WTC11 (cell line): ENCODE data around the gene CCDC34. TPM values are rescaled to one million over a fixed set of nuclear protein-coding genes. Genes with fewer than 3 reads are reported as not detected.
A peak's percentile ranks its signal among the peaks of the same experiment; 100 is the strongest.

Experiments
- ATF1 ChIP-seq: sonication (generic); formaldehyde crosslinking; IDR thresholded peaks from 2 replicates; pipeline ENCODE4 v1.8.1; 2023; ENCODE audit warnings: mild to moderate bottlenecking, moderate library complexity, missing genetic modification reagents
- ELF4 ChIP-seq: sonication (generic); formaldehyde crosslinking; IDR thresholded peaks from 2 replicates; pipeline ENCODE4 v1.8.1; 2022; ENCODE audit warnings: low read depth, mild to moderate bottlenecking, moderate library complexity, missing genetic modification reagents
- EMX1 ChIP-seq: fragments of 250-450 bp; sonication (Bioruptor Pico); IDR thresholded peaks from 2 replicates; pipeline ENCODE4 v1.8.0; 2021; ENCODE audit warnings: mild to moderate bottlenecking
- FOXK1 ChIP-seq: sonication (generic); formaldehyde crosslinking; IDR thresholded peaks from 2 replicates; pipeline ENCODE4 v1.8.0; 2022; ENCODE audit warnings: mild to moderate bottlenecking, moderate library complexity, missing genetic modification reagents
- GABPB1 ChIP-seq: sonication (generic); formaldehyde crosslinking; IDR thresholded peaks from 2 replicates; pipeline ENCODE4 v1.8.1; 2023; ENCODE audit warnings: mild to moderate bottlenecking, missing genetic modification reagents
- GTF2I ChIP-seq: fragments of 250-450 bp; sonication (Bioruptor Pico); conservative IDR thresholded peaks from 2 replicates; pipeline ENCODE4 v1.4.0; 2021; ENCODE audit warnings: mild to moderate bottlenecking
- IRF2 ChIP-seq: sonication (generic); formaldehyde crosslinking; IDR thresholded peaks from 2 replicates; pipeline ENCODE4 v1.8.0; 2022; ENCODE audit warnings: low read depth, missing genetic modification reagents, borderline replicate concordance
- JAZF1 ChIP-seq: fragments of 250-450 bp; sonication (Bioruptor Pico); IDR thresholded peaks from 2 replicates; pipeline ENCODE4 v1.9.0; 2021; ENCODE audit warnings: moderate library complexity, mild to moderate bottlenecking, inconsistent platforms
- JUN ChIP-seq: sonication (generic); formaldehyde crosslinking; IDR thresholded peaks from 2 replicates; pipeline ENCODE4 v1.8.0; 2023; ENCODE audit warnings: mild to moderate bottlenecking, missing genetic modification reagents
- KAT7 ChIP-seq: sonication (generic); formaldehyde crosslinking; IDR thresholded peaks from 2 replicates; pipeline ENCODE4 v1.8.1; 2023; ENCODE audit warnings: missing genetic modification reagents, mild to moderate bottlenecking, borderline replicate concordance
- NFATC4 ChIP-seq: fragments of 250-450 bp; sonication (Bioruptor Pico); IDR thresholded peaks from 2 replicates; pipeline ENCODE4 v1.9.0; 2021; ENCODE audit warnings: mild to moderate bottlenecking
- SP1 ChIP-seq: sonication (generic); formaldehyde crosslinking; conservative IDR thresholded peaks from 2 replicates; pipeline ENCODE4 v1.8.1; 2022; ENCODE audit warnings: missing genetic modification reagents
- TEAD4 ChIP-seq: sonication (generic); formaldehyde crosslinking; IDR thresholded peaks from 2 replicates; pipeline ENCODE4 v1.8.0; 2022; ENCODE audit warnings: mild to moderate bottlenecking, missing genetic modification reagents
- TP53 ChIP-seq: sonication (generic); formaldehyde crosslinking; IDR thresholded peaks from 2 replicates; pipeline ENCODE4 v1.8.1; 2023; ENCODE audit warnings: mild to moderate bottlenecking, missing genetic modification reagents
- ZNF121 ChIP-seq: sonication (generic); formaldehyde crosslinking; IDR thresholded peaks from 2 replicates; pipeline ENCODE4 v1.8.0; 2023; ENCODE audit warnings: missing genetic modification reagents
- ZNF317 ChIP-seq: sonication (generic); formaldehyde crosslinking; IDR thresholded peaks from 2 replicates; pipeline ENCODE4 v1.8.1; 2023; ENCODE audit warnings: low read depth, mild to moderate bottlenecking, moderate library complexity, missing genetic modification reagents, borderline replicate concordance
- ZNF396 ChIP-seq: fragments of 250-450 bp; sonication (Bioruptor Pico); IDR thresholded peaks from 2 replicates; pipeline ENCODE4 v1.8.0; 2021; ENCODE audit warnings: mild to moderate bottlenecking, moderate library complexity, borderline replicate concordance
- total RNA-seq: library from RNA; stranded (reverse); gene quantifications from 3 replicates; pipeline ENCODE4 v1.2.3, GENCODE V29; 2021
- TF ChIP-seq, protein P1 (sequence below): fragments of 250-450 bp; sonication (Bioruptor Pico); IDR thresholded peaks from 2 replicates; pipeline ENCODE4 v1.9.0; 2021; ENCODE audit warnings: mild to moderate bottlenecking, borderline replicate concordance
- TF ChIP-seq, protein P2 (sequence below): sonication (generic); formaldehyde crosslinking; IDR thresholded peaks from 2 replicates; pipeline ENCODE4 v1.8.0; 2022; ENCODE audit warnings: mild to moderate bottlenecking, missing genetic modification reagents
- TF ChIP-seq, protein P3 (sequence below): sonication (generic); formaldehyde crosslinking; IDR thresholded peaks from 2 replicates; pipeline ENCODE4 v1.8.1; 2023; ENCODE audit warnings: mild to moderate bottlenecking, missing genetic modification reagents, moderate library complexity
- TF ChIP-seq, protein P4 (sequence below): sonication (generic); formaldehyde crosslinking; IDR thresholded peaks from 2 replicates; pipeline ENCODE4 v1.8.0; 2023; ENCODE audit warnings: missing genetic modification reagents, mild to moderate bottlenecking, borderline replicate concordance
- TF ChIP-seq, protein P5 (sequence below): sonication (generic); formaldehyde crosslinking; IDR thresholded peaks from 2 replicates; pipeline ENCODE4 v1.8.0; 2023; ENCODE audit warnings: missing genetic modification reagents
- TF ChIP-seq, protein P6 (sequence below): sonication (generic); formaldehyde crosslinking; IDR thresholded peaks from 2 replicates; pipeline ENCODE4 v1.8.0; 2022; ENCODE audit warnings: mild to moderate bottlenecking, missing genetic modification reagents
- TF ChIP-seq, protein P7 (sequence below): sonication (generic); formaldehyde crosslinking; IDR thresholded peaks from 2 replicates; pipeline ENCODE4 v1.8.1; 2023; ENCODE audit warnings: mild to moderate bottlenecking, moderate library complexity, missing genetic modification reagents

Gene CCDC34
- total RNA-seq, 1 experiment from 2014 or later = 23.7 TPM

DNA sequence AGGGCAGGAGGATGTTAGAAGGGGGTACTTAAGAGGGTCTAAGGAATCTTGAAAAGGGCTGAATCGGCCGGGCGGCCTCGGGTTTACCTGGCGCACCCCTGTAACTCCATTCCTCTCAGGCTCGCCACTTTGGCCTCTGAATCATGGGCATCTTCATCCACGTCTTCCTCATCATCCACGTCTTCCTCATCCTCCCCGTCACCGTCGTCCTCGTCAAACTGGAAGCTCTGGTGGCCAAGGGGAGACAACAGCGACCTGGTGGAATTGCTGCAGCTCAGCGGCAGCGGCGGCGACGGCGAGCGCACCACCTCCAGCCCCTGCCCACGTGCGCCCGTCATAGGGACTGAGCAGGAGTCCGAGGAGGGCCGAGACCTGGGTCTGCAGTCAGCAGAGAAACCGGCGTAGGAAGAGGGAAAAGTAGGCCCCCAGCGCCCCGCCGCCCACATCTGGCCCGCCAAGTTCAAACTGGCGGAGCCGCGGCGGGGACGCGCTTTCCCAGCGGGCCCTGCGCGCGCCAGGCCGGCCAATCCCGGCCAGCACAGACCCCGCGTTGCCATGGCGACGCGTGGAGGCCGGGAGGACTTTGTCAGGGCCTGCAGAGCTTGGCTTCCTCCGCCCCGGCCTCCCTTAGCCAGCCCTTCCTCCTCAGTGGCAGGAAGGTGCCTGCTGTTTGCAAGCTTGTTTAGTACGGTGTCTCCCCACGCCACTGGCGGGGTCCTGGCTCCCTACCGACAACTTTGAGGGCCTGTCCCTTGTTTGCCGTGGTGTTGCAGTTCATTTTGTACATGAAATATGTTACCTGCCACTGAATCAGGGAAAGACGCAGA, at the start of gene CCDC34 (continued):
- TF ChIP-seq, protein P1, sequence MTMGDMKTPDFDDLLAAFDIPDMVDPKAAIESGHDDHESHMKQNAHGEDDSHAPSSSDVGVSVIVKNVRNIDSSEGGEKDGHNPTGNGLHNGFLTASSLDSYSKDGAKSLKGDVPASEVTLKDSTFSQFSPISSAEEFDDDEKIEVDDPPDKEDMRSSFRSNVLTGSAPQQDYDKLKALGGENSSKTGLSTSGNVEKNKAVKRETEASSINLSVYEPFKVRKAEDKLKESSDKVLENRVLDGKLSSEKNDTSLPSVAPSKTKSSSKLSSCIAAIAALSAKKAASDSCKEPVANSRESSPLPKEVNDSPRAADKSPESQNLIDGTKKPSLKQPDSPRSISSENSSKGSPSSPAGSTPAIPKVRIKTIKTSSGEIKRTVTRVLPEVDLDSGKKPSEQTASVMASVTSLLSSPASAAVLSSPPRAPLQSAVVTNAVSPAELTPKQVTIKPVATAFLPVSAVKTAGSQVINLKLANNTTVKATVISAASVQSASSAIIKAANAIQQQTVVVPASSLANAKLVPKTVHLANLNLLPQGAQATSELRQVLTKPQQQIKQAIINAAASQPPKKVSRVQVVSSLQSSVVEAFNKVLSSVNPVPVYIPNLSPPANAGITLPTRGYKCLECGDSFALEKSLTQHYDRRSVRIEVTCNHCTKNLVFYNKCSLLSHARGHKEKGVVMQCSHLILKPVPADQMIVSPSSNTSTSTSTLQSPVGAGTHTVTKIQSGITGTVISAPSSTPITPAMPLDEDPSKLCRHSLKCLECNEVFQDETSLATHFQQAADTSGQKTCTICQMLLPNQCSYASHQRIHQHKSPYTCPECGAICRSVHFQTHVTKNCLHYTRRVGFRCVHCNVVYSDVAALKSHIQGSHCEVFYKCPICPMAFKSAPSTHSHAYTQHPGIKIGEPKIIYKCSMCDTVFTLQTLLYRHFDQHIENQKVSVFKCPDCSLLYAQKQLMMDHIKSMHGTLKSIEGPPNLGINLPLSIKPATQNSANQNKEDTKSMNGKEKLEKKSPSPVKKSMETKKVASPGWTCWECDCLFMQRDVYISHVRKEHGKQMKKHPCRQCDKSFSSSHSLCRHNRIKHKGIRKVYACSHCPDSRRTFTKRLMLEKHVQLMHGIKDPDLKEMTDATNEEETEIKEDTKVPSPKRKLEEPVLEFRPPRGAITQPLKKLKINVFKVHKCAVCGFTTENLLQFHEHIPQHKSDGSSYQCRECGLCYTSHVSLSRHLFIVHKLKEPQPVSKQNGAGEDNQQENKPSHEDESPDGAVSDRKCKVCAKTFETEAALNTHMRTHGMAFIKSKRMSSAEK (CRISPR knock-in tag) = no peak
- TF ChIP-seq JAZF1 (CRISPR knock-in tag) = no peak
- TF ChIP-seq TP53 = no peak
- peak; percentile 84 for TF ChIP-seq NFATC4 (CRISPR knock-in tag)
- no peak for TF ChIP-seq GTF2I
- peak; percentile 87 for TF ChIP-seq EMX1 (CRISPR knock-in tag)
- TF ChIP-seq, protein P2, sequence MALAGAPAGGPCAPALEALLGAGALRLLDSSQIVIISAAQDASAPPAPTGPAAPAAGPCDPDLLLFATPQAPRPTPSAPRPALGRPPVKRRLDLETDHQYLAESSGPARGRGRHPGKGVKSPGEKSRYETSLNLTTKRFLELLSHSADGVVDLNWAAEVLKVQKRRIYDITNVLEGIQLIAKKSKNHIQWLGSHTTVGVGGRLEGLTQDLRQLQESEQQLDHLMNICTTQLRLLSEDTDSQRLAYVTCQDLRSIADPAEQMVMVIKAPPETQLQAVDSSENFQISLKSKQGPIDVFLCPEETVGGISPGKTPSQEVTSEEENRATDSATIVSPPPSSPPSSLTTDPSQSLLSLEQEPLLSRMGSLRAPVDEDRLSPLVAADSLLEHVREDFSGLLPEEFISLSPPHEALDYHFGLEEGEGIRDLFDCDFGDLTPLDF (CRISPR knock-in tag) = no peak
- TF ChIP-seq, protein P3, sequence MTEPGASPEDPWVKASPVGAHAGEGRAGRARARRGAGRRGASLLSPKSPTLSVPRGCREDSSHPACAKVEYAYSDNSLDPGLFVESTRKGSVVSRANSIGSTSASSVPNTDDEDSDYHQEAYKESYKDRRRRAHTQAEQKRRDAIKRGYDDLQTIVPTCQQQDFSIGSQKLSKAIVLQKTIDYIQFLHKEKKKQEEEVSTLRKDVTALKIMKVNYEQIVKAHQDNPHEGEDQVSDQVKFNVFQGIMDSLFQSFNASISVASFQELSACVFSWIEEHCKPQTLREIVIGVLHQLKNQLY (CRISPR knock-in tag) = 0 out of 2 replicates have a peak, but pooled peaks have one; percentile 32
- TF ChIP-seq FOXK1 (CRISPR knock-in tag) = peak; percentile 49; the same call in 1 of the 2 replicates
- TF ChIP-seq, protein P4, sequence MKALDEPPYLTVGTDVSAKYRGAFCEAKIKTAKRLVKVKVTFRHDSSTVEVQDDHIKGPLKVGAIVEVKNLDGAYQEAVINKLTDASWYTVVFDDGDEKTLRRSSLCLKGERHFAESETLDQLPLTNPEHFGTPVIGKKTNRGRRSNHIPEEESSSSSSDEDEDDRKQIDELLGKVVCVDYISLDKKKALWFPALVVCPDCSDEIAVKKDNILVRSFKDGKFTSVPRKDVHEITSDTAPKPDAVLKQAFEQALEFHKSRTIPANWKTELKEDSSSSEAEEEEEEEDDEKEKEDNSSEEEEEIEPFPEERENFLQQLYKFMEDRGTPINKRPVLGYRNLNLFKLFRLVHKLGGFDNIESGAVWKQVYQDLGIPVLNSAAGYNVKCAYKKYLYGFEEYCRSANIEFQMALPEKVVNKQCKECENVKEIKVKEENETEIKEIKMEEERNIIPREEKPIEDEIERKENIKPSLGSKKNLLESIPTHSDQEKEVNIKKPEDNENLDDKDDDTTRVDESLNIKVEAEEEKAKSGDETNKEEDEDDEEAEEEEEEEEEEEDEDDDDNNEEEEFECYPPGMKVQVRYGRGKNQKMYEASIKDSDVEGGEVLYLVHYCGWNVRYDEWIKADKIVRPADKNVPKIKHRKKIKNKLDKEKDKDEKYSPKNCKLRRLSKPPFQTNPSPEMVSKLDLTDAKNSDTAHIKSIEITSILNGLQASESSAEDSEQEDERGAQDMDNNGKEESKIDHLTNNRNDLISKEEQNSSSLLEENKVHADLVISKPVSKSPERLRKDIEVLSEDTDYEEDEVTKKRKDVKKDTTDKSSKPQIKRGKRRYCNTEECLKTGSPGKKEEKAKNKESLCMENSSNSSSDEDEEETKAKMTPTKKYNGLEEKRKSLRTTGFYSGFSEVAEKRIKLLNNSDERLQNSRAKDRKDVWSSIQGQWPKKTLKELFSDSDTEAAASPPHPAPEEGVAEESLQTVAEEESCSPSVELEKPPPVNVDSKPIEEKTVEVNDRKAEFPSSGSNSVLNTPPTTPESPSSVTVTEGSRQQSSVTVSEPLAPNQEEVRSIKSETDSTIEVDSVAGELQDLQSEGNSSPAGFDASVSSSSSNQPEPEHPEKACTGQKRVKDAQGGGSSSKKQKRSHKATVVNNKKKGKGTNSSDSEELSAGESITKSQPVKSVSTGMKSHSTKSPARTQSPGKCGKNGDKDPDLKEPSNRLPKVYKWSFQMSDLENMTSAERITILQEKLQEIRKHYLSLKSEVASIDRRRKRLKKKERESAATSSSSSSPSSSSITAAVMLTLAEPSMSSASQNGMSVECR (CRISPR knock-in tag) = peak; percentile 97; the same call in 1 of the 2 replicates
- TF ChIP-seq, protein P5, sequence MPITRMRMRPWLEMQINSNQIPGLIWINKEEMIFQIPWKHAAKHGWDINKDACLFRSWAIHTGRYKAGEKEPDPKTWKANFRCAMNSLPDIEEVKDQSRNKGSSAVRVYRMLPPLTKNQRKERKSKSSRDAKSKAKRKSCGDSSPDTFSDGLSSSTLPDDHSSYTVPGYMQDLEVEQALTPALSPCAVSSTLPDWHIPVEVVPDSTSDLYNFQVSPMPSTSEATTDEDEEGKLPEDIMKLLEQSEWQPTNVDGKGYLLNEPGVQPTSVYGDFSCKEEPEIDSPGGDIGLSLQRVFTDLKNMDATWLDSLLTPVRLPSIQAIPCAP (CRISPR knock-in tag) = no peak
- TF ChIP-seq ATF1 (CRISPR knock-in tag) = peak; percentile 88; the same call in 1 of the 2 replicates
- TF ChIP-seq, protein P6, sequence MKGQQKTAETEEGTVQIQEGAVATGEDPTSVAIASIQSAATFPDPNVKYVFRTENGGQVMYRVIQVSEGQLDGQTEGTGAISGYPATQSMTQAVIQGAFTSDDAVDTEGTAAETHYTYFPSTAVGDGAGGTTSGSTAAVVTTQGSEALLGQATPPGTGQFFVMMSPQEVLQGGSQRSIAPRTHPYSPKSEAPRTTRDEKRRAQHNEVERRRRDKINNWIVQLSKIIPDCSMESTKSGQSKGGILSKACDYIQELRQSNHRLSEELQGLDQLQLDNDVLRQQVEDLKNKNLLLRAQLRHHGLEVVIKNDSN (CRISPR knock-in tag) = peak; percentile 71; the same call in 1 of the 2 replicates
- TF ChIP-seq JUN (CRISPR knock-in tag) = peak; percentile 36; the same call in 1 of the 2 replicates
- no peak for TF ChIP-seq TEAD4 (CRISPR knock-in tag)
- peak; percentile 62; the same call in 1 of the 2 replicates for TF ChIP-seq KAT7 (CRISPR knock-in tag)
- no peak for TF ChIP-seq ZNF396 (CRISPR knock-in tag)
- peak; percentile 68; the same call in 1 of the 2 replicates for TF ChIP-seq ZNF121 (CRISPR knock-in tag)
- TF ChIP-seq IRF2 (CRISPR knock-in tag) = no peak
- TF ChIP-seq, protein P7, sequence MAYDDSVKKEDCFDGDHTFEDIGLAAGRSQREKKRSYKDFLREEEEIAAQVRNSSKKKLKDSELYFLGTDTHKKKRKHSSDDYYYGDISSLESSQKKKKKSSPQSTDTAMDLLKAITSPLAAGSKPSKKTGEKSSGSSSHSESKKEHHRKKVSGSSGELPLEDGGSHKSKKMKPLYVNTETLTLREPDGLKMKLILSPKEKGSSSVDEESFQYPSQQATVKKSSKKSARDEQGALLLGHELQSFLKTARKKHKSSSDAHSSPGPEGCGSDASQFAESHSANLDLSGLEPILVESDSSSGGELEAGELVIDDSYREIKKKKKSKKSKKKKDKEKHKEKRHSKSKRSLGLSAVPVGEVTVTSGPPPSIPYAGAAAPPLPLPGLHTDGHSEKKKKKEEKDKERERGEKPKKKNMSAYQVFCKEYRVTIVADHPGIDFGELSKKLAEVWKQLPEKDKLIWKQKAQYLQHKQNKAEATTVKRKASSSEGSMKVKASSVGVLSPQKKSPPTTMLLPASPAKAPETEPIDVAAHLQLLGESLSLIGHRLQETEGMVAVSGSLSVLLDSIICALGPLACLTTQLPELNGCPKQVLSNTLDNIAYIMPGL = peak; percentile 88
- no peak for TF ChIP-seq ZNF317
- no peak for TF ChIP-seq ELF4 (CRISPR knock-in tag)
- no peak; the same call in 1 of the 2 replicates for TF ChIP-seq SP1 (CRISPR knock-in tag)
- TF ChIP-seq GABPB1 (CRISPR knock-in tag) = peak; percentile 67
